Measurements from ENCODE around the gene CHIT1.

The CHIT1 gene

DNA sequence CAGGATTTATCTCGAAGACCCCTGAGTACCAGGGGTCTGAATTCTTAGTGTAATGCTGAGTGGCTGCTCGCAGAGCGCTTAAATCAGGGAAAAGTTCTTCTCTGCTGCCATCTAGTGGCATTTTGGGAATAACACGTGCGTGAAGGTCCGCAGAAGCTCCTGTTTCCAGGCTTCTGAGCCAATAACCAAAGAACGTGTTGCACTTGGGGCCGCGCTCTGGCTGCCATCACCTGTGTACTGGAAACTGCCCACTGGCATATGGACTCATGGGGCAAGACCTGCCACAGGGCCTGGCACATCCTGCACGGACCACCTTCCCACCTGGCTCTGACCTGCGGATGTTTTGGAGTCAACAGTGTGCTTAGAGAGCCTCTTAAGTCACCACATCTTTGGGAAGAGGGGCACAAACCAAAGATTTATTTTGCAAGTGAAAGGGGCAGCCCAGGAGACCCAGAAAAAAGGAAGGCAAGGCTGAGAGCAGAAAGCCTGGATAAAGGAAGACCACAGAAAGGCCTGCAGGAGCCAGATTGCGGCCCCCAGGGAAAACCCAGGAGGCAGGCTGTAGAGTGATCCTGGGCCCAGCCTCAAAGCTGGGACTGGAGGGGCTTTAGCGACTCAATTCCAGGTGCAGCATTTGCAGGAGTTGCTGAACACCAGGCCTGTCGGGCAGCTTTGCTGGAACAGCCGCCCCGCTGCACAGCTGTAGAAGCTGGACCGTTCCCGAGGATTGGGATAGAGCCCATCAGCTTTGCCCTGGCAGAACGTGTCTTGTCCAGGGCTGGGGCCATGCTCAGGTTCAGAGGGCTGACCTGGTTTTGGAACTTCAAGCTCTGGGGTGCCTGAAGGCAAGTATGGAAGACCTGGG, 13.0 kb downstream of the CHIT1 start:
- DNase-seq (ENCODE audit: low read depth), result peak; percentile 55

DNA sequence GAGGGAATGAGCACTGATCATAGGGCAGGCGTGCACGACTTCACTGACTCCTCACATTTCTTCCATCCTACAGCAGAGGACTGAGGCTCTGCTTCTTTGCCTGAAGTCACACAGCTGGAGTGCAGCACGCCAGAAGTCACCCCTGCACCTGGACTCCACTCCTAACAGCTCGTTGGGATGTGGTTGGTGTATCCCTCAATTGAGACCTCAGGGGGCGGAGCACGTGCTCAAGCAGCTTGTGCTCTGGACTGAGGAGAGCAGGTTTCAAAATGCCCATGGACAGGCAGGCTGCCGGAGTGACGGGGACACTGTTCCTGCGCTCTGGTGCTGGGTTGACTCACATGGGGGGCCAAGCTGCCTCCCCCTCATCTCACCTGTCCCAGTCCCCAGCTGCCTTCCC, 13.9 kb downstream of the CHIT1 start:
- no peak for DNase-seq (ENCODE audit: low read depth)

DNA sequence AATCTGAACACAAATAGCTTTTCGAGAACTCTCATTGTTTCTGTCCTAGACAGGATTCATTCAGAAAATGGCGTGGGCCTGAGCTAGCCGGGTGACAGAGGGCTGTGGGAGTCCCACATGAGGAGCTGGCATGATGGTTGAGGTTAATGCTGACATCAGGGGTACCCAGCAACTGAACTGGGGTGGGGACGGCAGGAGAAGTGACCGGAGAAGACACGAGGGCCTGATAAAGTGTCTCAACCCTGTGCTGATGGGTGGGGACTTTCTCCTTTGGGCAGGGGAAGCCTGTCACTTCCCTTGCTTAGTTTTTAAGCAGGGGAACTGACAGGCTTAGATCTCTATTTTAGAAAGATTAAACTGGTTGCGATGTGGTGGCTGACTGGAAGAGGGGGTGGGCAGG, 14.6 kb downstream of the CHIT1 start:
- no peak for DNase-seq (ENCODE audit: low read depth)

DNA sequence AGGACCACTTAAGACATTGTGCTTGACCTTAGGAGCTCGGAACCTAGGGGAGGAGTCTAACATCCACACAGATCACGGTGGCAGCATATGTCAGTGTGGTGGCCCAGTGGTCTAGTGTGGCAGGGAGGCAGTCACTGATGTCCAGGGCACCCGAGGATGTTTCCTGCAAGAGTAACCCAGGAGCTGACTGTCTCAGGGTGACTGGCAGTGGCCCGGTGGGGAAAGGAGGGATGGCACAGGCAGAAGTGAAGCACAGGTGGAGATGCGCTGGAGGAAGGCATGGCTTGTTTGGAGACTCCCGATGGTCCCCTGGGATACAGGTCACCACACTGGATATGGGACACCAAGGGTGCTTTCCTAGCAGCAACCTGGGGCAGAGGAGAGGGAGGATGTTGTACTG, 16.3 kb downstream of the CHIT1 start:
- no peak for DNase-seq (ENCODE audit: low read depth)

DNA sequence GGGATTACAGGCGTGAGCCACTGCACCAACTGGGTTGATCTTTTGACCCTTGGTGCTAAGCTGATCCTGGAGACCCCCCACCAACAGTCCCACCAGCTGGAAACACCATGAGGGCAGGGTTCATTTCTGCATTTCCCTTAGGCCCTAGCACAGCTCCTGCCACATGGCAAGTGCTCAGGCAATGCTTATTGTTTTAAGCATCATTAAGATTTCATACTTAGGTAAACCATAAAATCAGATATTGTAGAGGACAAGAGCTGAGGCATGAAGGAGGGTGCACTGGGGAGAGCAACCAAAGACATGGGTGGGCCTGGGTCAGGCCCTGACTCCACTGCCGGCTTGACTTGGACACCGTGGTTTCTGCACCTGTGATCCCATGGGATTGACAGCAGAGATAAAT, 17.7 kb downstream of the CHIT1 start:
- DNase-seq (ENCODE audit: low read depth), result no peak

DNA sequence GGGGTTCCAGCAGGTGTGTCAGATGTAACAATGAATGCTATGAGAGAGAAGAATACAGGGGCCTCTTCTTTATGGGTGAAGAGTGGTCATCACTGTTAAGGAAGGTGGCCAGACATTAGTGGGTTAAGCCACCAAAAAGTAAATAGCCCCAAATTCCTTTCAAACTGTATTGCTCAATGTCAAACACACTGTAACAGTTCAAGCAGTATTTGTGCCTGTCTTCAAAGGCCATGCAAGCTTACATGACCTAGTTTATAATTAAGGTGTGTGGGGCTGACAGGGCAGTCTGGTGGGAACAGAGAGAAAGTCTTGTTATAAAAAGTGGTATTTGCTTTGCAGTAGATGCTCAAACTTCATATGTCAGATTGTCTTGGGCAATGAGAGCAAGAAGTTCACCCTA, 18.5 kb downstream of the CHIT1 start:
- DNase-seq (ENCODE audit: low read depth), result no peak

DNA sequence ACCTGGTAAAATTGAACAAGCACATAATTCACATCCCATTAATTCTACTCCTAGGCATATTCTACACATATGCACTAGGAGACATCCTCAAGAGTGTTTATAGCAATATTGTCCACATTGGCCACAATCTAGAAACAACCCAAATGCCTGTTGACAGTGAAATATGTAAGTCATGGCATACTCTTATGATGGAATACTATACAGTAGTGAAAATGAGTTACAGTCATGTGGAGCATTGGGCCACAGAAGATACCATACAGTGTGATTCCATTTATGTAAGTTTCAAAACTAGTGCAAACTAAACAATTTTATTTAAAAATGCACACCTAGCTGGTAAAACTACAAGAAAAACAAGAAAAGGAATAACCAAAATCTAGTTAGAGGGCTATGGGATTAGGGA, 19.1 kb downstream of the CHIT1 start:
- DNase-seq (ENCODE audit: low read depth), result no peak

DNA sequence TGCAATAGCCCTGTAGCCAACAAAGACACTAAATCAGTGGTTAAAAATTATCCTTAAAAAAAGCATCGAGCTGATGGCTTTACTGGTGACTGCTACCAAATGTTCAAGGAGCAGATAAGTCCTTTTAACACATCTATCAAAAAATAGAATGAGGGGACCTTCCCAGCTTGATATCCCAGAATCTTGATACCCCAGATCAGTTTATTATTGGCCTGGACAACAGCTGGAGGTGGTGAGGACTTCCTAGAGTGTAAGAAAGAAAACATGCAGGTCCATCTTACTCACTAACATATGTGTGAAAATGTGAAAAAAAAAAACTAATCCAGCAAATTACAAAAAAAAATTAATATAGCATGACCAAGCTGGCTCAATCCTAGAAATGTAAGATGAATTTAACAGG, 21.3 kb downstream of the CHIT1 start:
- no peak for DNase-seq (ENCODE audit: low read depth)

DNA sequence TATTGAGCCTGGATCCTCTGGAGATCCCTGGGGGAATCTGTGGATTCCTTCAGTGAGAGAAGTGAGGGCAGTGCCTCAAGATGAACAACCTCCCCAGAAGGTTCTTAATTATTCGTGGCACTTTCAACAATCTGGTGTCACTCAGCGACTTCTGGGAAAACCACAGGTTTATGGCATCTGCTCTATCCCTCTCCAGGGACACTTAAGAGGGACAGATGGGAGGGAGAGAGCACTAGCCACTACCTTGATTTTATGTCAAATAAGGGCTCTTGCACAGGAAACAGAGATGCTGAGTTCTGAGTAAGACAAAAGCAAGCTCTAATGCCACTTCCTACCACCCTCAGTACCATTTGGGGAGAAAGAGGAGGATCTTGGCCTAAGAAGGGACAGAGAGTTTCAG, 21.7 kb downstream of the CHIT1 start:
- DNase-seq (ENCODE audit: low read depth), result no peak

DNA sequence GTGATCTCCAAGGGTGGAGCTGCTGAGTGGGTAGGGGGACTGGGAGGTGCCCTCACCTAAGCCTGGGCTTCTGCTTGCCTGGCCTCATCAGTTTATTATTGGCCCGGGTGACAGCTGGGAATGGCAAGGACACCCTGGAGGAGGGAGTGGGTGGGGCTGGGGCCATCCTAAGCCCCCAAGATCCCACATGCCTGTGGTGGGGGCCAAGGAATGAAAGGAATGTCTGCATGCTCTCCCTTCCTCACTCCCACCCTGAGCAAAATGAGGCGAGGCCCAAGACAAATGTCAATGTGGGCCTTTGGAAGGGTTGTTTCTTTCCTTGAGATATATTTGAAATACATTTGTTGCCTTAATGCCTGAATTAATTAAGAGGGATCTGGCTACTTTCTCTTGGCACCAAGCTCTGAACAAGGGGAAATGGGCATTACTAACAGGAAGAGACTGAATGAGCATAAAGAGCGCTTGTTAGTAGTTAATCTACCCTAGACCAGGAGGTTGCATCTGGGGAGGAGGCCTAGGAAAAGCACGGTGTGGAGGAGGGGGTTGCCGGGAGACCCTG, 23.3 kb downstream of the CHIT1 start:
- no peak for DNase-seq (ENCODE audit: low read depth)

DNA sequence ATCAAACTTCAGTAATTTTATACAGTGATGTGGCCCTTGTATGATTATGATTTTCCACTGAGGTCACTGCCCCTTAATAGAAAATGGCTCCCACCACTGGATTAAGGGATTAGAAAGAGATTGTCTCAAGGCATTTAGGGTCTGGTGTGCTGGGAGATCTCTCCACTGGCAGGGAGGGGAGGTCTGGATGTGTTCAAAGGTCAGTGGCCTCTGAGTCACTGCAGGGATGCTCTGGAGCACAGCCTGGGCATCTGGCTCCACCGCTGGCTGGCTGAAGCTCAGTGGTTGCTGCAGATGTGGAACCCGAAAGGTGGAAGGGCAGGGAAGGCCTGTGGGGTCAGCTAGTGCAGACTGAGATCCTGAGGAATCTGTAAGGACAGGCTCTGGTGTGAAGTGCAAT, 24.7 kb downstream of the CHIT1 start:
- no peak for DNase-seq (ENCODE audit: low read depth)

DNA sequence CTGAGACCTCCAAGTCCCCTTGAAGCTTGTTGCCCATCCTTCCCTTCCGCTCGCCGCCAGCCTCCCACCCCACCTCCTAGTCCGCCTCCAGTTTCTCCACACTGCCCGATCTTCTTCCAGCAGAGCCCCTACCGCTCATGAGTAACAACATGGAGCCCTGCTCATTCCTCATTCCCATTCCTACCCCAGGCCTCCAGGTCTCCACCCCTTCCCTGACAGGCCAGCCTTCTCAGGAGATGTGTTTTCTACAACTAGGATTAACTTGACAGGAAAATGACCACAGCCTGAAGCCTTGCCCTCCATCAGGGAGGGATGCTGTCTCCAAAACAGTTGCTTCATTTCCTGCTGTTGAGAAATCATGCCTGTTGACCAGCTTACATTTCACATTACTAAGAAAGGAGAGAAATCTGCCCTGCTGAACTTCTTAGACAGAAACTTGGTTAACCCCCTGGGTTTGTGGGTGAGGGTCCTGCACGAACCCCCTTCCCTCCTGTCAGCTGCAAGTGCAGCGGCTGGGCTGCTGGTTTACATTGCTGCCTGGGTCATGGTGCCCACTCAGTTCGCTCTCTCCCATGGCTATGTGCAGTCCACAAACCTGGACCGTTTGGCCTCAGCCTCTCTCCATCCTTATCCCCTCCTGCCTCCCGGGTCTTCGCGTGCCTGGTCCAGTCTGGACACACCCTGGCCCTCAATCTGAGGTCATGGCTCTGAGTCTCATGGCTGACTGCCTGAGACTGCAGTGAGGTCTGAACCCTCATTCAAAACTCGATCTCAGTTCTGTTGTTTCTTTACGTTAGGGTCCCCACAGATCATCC, 26.8 kb downstream of the CHIT1 start:
- no peak for DNase-seq (ENCODE audit: low read depth)

DNA sequence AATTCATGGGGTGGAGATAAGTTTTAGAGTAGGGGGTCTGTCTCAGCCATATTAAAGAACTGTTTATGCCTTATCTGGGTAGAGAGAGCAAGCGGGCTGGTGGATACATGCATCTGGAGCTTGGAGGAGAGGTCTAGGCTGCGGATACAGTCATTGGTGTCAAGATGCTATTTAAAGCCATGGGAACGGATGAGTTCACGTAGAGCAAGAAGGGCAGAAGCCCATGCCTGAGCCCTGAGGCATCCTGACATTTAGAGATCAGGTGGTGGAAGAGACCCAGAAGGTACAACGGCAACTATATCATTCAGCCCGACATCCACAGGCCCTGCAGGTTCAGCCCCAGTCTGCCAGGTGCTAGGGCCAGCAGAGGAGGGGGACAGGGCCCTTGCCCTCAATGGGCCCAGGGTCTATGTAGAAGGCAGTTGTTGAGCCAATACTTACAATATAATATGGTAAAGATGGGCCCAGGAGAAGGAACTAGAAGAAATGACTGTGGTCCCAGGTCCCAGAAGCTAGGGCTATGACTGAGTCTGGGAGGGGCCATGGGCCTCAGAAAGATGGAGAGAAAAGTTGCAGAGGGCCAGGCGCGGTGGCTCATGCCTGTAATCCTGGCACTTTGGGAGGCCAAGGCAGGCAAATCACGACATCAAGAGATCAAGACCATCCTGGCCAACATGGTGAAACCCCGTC, 27.8 kb downstream of the CHIT1 start:
- no peak for DNase-seq (ENCODE audit: low read depth)

DNA sequence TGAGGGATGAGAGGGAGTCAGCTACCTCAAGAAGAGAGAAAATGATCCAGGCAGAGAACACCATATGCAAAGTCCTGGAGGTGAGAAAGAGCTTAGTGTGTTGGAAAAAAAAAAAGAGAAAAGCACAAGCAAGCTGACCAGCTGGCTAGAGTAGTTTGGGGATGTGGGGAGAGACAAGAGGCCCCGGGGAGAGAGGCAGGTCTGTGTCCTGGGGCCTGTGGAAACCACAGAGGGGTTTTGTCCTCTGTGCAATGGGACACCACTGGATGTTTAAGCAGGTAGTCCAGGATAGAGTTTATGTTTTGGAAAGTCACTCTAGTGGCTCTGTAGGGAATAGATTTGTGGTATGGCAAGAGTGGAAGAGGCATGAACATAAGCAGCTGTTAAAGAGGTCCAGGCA, 28.6 kb downstream of the CHIT1 start:
- DNase-seq (ENCODE audit: low read depth), result no peak

DNA sequence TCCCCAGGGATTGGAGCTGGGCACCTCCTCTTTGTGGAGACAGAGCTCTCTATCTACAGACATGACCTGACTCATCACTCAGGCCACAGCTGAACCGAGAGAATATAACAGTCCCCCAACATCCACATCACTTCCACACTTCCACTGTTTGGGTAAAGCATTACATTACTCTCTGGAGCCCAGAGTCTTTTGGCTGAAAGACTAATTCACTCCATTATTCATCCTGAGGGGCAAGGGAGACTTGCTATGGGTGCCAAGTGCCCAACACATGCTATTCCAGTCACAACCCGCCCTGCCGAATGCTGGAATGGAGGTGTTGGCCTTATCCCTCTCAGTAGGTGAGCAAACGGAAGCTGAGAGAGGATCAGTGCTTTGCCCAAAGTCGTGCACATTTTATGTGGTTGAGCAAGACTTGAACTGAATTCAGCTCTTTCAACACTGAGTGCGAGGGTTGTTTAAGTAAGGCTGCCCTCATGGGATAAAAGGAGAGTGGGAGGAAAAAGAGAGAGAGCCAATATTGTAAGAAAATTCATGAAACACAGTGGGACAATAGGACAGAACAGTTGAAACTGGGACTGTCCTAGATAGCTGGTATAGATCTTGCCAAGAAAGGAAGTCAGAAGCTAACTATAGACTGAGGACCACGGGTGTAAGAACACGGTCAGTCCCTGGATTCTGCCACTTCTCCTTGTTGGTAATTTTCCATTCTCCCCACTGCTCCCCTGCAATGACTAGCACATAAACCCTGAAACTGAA, 29.5 kb downstream of the CHIT1 start:
- no peak for DNase-seq (ENCODE audit: low read depth)

DNA sequence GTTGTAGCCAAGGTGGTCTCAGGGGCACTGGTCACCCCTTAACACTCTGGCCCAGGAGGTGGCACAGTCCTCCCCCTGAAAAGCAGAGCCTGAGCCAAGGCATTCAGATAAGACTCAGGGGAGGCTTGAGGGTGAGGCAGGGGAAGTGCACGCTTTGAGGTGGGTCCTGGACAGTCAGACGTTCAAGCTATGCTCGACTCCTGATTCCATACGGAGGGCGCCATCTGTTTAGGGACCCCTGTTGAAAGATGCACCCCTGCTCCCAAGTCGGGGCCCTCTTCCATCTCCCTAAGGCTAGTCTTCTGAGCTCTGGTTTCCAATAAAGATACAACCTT, 30.0 kb downstream of the CHIT1 start:
- no peak for DNase-seq (ENCODE audit: low read depth)

DNA sequence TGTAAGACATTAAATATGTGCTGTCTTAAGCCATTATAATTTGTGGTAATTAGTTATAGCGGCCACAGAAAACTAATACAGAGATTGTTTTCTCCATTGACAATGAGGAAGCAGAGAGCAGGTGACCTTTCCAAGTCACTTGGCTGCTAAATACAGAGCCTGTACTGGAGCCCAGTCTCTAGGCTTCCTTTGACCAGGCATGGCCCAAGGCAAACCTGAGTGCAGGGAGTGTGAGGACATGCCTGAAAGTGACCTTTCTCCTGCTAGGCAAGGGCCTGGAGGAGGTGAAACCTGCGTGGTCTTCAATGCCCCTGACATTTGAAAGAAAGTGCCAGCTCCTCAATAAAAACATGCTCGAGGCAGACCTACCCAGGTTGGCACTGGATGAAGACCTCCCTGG, 30.5 kb downstream of the CHIT1 start:
- no peak for DNase-seq (ENCODE audit: low read depth)

DNA sequence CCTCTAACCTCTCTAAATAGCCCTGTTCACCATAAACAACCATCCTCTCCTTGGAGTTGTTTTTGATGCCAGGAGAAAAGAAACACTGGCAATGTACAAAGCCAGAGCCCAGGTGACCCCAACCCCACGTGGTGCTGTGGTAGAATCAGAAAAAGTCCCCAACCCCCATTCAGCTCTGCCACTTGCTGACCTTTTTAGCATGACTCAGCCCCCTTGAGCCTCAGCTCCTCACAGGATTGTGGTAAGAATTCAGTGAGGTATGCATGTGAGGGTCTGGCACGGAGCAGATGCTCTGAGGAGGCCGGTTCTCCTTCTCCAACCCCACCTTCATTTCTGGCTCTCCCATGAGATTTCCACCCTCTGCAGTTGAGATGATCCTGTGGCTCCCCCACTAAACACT, 31.8 kb downstream of the CHIT1 start:
- DNase-seq (ENCODE audit: low read depth), result no peak

DNA sequence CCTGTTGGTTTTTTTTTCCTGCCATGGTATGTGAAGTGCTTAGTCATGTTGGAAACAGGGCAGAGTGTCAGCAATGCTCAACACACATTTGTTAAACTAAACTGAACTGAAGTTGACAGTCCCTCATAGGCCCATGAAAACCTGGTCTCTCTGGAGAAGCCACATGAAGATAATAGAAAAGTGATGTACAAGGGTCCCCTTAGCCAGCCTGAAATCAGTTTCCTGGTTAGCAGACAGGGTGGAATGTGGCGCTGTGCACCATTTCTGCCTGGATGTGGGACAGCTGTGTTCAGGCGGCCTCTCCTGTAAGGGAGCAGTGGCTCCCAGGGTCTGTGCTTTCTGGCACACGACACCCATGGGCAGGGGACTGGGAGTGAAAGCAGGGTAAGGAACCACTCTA, 33.1 kb downstream of the CHIT1 start:
- DNase-seq (ENCODE audit: low read depth), result no peak

DNA sequence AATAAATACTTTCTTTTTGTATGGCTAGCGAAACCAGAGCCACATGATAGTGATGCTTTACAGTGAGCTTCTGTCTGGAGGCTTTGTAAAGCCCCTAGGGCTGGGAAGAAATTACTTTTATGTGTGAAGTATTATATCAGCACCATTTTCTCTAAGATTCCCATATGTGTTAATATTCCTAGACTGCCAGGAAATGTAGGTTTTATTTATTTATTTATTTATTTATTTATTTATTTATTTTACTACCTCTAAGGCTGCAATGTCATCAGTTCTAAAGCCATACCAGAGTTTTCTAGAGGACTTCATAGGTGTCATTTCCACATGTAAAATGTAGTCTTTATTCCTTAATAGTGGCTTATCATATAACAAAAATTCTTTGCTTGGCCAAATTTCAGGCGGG, 38.5 kb downstream of the CHIT1 start:
- DNase-seq (ENCODE audit: low read depth), result no peak

DNA sequence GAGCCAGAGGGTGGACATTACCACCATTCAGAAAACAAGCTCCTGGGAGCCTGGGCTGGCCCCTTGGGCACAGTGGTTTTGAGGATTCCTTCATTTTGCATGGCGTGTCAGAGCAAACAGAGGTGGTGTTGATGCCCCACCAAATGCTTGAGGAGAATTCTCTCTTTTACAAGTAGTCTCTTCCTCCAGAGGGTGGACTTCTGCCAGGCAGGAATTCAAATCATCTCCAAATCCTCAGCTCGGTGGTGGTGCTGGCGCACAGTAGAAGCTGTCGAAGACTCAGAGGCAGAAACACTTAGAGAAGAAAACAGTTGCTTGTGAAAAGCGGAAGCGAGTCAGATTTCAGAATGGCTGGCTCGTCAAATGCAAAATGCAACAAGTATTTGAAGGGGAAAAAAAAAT, 39.5 kb downstream of the CHIT1 start:
- no peak for DNase-seq (ENCODE audit: low read depth)

DNA sequence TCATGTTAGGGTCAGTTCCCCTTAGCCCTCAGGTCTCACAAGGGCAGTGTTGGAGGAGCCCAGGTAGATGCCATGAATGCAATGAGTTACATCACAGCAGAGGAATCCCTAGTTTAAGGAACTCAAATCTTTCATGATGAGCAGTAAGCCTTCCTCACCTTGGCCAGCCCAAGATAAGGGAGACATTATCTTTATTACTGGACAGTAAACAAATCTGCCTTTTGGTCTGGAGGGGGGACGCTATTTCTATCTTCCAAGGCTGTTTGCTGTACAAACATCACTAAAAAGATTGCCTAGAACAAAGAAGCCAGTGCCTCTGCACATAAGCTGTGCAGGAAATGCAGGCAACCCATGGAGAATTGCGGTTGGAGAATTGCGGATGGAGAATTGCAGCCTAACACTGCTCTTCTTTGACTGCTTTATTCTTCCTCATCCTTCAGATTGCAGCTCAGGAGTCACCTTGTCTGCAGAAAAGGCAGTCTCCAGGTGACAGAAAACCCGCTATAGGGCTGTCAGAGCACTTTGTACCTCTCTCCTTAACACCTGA, 40.7 kb downstream of the CHIT1 start:
- DNase-seq (ENCODE audit: low read depth), result no peak

All from activated T-cell treated with anti-CD3 and anti-CD28 coated beads for 24 hours (primary cell).